OCI-LY1 (cell line): ENCODE results near the gene CPPED1.
"Not testable (repeated sequence)": the region's sequence is repeated elsewhere in the genome, so short reads cannot be mapped to it uniquely, and the experiment has no call there.

Experiments
- H2AFZ ChIP-seq: fragments of 200-600 bp; sonication (generic), shearing (Covaris generic); 2 replicates; pipeline ENCODE4 v1.6.0; 2014; ENCODE audit warnings: antibody characterized with exemption, mild to moderate bottlenecking, low read length
- H3F3A ChIP-seq: fragments of 200-600 bp; sonication (generic), shearing (Covaris generic); 2 replicates; pipeline ENCODE4 v1.6.0; 2014; ENCODE audit warnings: mild to moderate bottlenecking, antibody characterized with exemption, low read length, moderate library complexity; ENCODE audit not compliant: insufficient read depth
- H3K27ac ChIP-seq: fragments of 200-600 bp; sonication (generic); 2 replicates; pipeline ENCODE4 v1.5.1; 2014; ENCODE audit warnings: low read length, mixed run types, mild to moderate bottlenecking, low read depth; ENCODE audit not compliant: poor library complexity, severe bottlenecking
- H3K27me3 ChIP-seq: fragments of 200-600 bp; sonication (generic); 2 replicates; pipeline ENCODE4 v1.6.0; 2014; ENCODE audit warnings: antibody characterized with exemption, mild to moderate bottlenecking, low read length, moderate library complexity; ENCODE audit not compliant: insufficient read depth
- H3K36me3 ChIP-seq: fragments of 200-600 bp; sonication (generic); 2 replicates; pipeline ENCODE4 v1.6.1; 2014; ENCODE audit warnings: mild to moderate bottlenecking, antibody characterized with exemption, low read length, moderate library complexity, mixed read lengths; ENCODE audit not compliant: insufficient read depth
- H3K4me1 ChIP-seq: fragments of 200-600 bp; sonication (generic); 2 replicates; pipeline ENCODE4 v1.5.1; 2014; ENCODE audit warnings: mild to moderate bottlenecking, low read length, moderate library complexity; ENCODE audit not compliant: insufficient read depth, severe bottlenecking
- H3K4me2 ChIP-seq: fragments of 200-600 bp; sonication (generic), shearing (Covaris generic); 2 replicates; pipeline ENCODE4 v1.6.1; 2014; ENCODE audit warnings: low read length
- H3K4me3 ChIP-seq: fragments of 200-600 bp; sonication (generic); 2 replicates; pipeline ENCODE4 v1.5.1; 2014; ENCODE audit warnings: low read length, low read depth, mild to moderate bottlenecking, mixed read lengths; ENCODE audit not compliant: poor library complexity, severe bottlenecking
- H3K79me2 ChIP-seq: fragments of 200-600 bp; shearing (Covaris generic); 2 replicates; pipeline ENCODE4 v1.6.1; 2016; ENCODE audit warnings: mixed run types, low read length, mixed read lengths; ENCODE audit not compliant: insufficient read depth
- H3K9ac ChIP-seq: fragments of 200-600 bp; sonication (generic), shearing (Covaris generic); 2 replicates; pipeline ENCODE4 v1.6.1; 2014; ENCODE audit warnings: mild to moderate bottlenecking, low read length, mixed read lengths
- H3K9me2 ChIP-seq: fragments of 200-600 bp; sonication (generic), shearing (Covaris generic); 2 replicates; pipeline ENCODE4 v1.6.1; 2014; ENCODE audit warnings: low read depth, mild to moderate bottlenecking, low read length, mixed read lengths
- H3K9me3 ChIP-seq: fragments of 200-600 bp; shearing (Covaris generic); 2 replicates; pipeline ENCODE4 v1.6.1; 2014; ENCODE audit warnings: low read length, mixed read lengths
- H4K20me1 ChIP-seq: fragments of 200-600 bp; sonication (generic), shearing (Covaris generic); 2 replicates; pipeline ENCODE4 v1.6.0; 2016; ENCODE audit warnings: mild to moderate bottlenecking, low read length; ENCODE audit not compliant: insufficient read depth
- EZH2 ChIP-seq: fragments of 200-600 bp; sonication (generic), shearing (Covaris generic); IDR thresholded peaks from 2 replicates; pipeline ENCODE4 v1.8.0; 2017; ENCODE audit warnings: borderline replicate concordance, mixed run types, mild to moderate bottlenecking, antibody characterized with exemption, low read length, moderate library complexity, mixed read lengths
- TF ChIP-seq, protein P1 (sequence below): fragments of 200-600 bp; sonication (generic), shearing (Covaris generic); IDR thresholded peaks from 2 replicates; pipeline ENCODE4 v1.5.1; 2017; ENCODE audit warnings: mild to moderate bottlenecking, antibody characterized with exemption, low read length, moderate library complexity, mixed read lengths

CPPED1 gene

DNA sequence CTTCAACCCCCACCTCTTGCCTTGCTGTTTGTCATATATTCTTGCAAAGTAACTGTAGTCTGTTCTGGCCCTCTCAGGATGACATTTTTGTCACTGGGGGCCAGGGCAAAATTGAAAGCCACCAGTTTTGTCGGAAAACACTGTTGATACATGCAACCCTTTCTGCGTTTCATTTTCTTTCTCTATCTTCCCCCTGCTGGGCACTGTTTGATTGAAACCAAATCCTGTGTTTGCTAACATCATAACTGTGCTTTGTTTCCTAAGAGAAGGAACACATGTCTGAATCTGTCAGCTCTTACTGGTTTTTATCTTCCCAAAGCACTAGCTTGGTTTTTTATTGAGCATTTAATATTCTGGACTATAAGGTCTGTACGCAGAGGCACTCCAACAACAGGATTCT is 11.7 kb upstream of the CPPED1 start:
- Histone ChIP-seq H3K4me3 (no peak overlapping the region), H3K9me3 (no peaks in the 10 kb centered on the region), H3K79me2 (no peaks in the 10 kb centered on the region), H3K36me3 (no peaks in the 10 kb centered on the region), H3K4me1 (peaks cover 5% of the 10 kb centered on the region), H3K4me2 (no peak overlapping the region), H2AFZ (no peak overlapping the region), H3K9me2 (no peaks in the 10 kb centered on the region), H3K27me3 (no peaks in the 10 kb centered on the region), H3K9ac (no peak overlapping the region), H4K20me1 (no peaks in the 10 kb centered on the region), H3F3A (no peaks in the 10 kb centered on the region), H3K27ac (no peak overlapping the region)
- TF ChIP-seq EZH2 = no peak
- TF ChIP-seq, protein P1, sequence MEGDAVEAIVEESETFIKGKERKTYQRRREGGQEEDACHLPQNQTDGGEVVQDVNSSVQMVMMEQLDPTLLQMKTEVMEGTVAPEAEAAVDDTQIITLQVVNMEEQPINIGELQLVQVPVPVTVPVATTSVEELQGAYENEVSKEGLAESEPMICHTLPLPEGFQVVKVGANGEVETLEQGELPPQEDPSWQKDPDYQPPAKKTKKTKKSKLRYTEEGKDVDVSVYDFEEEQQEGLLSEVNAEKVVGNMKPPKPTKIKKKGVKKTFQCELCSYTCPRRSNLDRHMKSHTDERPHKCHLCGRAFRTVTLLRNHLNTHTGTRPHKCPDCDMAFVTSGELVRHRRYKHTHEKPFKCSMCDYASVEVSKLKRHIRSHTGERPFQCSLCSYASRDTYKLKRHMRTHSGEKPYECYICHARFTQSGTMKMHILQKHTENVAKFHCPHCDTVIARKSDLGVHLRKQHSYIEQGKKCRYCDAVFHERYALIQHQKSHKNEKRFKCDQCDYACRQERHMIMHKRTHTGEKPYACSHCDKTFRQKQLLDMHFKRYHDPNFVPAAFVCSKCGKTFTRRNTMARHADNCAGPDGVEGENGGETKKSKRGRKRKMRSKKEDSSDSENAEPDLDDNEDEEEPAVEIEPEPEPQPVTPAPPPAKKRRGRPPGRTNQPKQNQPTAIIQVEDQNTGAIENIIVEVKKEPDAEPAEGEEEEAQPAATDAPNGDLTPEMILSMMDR = no peak

DNA sequence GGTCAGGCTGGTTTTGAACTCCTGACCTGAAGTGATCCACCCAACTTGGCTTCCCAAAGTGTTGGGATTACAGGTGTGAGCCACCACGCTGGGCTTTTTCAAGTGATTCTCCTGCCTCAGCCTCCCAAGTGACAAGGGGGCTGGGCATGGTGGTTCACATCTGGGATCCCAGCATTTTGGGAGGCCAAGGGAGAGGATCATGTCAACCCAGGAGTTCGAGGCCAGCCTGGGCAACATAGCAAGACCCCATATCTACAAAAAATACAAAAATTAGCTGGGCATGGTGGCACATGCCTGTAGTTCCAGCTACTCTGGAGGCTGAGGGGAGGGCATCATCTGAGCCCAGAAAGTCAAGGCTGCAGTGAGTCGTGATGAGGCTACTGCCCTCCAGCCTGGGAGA is 10.0 kb upstream of the CPPED1 start:
- not testable (repeated sequence) for H3K27ac ChIP-seq, H3F3A ChIP-seq, H3K4me3 ChIP-seq, H3K79me2 ChIP-seq, H3K9me2 ChIP-seq, H3K4me2 ChIP-seq, H3K4me1 ChIP-seq, H3K27me3 ChIP-seq, H3K36me3 ChIP-seq, H3K9ac ChIP-seq, H4K20me1 ChIP-seq, H2AFZ ChIP-seq, H3K9me3 ChIP-seq

DNA sequence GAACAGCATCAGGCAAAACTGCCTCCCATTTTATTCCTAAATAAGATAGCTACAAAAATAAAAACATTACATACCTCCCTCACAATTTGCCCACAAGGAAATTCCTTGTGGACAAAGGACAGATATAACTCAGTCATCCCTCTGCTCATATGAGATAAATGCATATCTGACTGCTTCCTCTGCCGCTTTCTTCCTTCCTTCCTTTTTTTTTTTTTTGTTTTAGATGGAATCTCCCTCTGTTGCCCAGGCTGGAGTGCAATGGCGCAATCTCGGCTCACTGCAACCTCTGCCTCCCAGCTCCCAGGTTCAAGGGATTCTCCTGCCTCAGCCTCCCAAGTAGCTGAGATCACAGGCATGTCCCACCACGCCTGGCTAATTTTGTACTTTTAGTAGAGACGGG is 9.6 kb upstream of the CPPED1 start:
- not testable (repeated sequence) for H3K27me3 ChIP-seq, H3K36me3 ChIP-seq, H2AFZ ChIP-seq, H3K9ac ChIP-seq, H3K9me3 ChIP-seq, H3K4me3 ChIP-seq, H3F3A ChIP-seq, H4K20me1 ChIP-seq, H3K79me2 ChIP-seq, H3K9me2 ChIP-seq, H3K4me1 ChIP-seq, H3K27ac ChIP-seq, H3K4me2 ChIP-seq

DNA sequence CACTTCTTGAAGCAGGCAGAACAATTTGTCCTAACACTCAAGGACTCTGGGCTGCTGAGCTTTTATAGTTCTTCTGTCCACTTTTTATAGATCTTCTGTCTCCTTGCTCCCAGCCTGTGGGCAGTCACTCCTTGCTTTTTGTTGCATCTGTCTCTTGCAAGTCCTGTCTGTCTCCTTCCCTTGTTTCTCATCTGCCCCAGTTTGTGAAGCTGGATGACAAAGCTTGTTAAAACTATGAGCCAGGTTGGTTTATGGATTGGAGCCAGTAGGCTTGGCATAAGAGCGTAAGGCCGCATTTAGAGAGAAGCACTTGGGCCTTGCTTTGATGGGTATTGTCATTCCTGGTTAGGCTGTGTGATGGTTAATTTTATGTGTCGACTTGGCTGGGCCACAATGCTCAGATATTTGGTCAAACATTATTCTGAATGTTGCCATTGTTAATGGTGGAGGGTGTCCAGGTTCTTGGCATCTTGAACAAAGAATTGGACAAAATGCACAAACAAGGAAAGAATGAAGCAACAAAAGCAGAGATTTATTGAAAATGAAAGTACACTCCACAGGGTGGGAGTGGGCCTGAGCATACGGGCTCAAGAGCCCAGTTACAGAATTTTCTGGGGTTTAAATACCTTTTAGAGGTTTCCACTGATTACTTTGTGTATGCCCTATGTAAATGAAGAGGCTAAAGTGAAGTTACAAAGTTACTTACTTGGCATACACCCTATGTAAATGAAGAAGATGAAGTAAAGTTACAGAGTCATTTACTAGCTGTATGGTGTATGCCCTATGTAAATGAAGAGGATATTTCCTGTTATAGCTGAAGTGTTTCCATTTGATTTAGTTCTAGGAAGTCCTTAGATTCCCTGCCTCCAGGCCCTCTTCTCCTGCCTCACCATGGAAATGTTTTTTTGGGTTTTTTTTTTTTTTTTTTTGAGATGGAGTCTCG is 8.0 kb upstream of the CPPED1 start:
- H3K9me3 ChIP-seq = no peaks in the 10 kb centered on the region
- H4K20me1 ChIP-seq = no peaks in the 10 kb centered on the region
- H3K36me3 ChIP-seq = no peaks in the 10 kb centered on the region
- no peak overlapping the region for H3K9ac ChIP-seq
- no peak overlapping the region for H2AFZ ChIP-seq
- no peaks in the 10 kb centered on the region for H3K27me3 ChIP-seq
- no peak overlapping the region for H3K4me3 ChIP-seq
- TF ChIP-seq, protein P1 = no peak
- no peak for TF ChIP-seq EZH2
- H3K79me2 ChIP-seq = no peaks in the 10 kb centered on the region
- H3K4me1 ChIP-seq = peaks cover 3% of the 10 kb centered on the region
- no peak overlapping the region for H3K4me2 ChIP-seq
- H3K9me2 ChIP-seq = no peaks in the 10 kb centered on the region
- H3F3A ChIP-seq = no peaks in the 10 kb centered on the region
- H3K27ac ChIP-seq = no peak overlapping the region
